ENCODE data around the gene ACOT7.

Gene ACOT7

DNA sequence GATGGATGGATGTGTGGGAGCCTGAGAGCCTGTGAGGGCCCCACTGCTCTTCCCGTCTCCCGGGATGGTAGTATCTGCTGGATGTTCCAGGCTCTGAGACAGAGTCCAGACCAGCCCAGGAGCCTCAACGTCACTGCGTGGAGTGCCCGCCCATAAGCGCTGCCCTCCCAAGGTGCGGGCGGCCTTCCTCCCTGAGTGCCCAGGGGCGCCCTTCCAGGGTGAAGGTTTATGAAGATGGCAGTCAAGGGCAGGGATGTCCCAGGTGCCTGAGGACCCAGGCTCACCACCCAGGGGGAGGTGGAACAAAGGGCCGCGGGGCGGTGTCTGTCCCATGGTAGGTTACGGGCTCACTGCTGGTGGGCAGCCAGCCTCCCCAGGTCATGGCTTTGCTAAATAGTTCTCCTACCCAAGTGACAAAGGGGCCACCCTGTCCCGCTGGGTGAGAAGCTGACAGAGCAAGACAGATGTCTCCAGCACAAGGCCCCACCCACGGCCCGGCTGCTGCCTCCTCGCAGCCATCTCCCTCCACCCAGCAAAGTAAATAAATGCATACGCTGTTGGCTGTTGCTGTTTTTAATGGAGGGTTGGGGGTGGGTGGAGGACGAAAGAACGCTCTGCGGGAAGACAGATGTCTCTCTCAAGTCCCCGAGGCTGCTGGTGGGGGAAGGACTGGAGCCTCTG lies 123.7 kb downstream of the ACOT7 start:
- no peak for DNase-seq (ENCODE audit: low read depth)

DNA sequence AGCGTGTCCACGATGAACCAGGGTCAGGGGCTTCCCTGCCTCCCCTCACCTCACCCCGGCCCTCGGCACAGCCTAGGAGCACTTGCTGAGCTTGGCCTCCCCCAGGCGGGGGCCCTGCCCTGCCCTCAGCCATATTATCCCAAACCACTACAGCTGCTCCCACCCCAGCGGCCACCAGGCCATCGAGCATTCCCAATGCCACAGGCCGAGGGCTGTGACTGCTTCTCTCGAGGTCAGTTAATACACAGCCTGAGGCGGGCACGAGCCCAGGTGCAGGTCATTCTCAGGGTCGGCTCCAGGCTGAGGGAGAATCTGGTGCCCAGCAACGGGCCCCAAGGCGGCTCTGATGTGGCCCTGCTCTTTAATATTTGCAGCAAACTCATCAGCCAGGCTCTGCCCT lies 124.3 kb downstream of the ACOT7 start:
- DNase-seq (ENCODE audit: low read depth) = no peak

DNA sequence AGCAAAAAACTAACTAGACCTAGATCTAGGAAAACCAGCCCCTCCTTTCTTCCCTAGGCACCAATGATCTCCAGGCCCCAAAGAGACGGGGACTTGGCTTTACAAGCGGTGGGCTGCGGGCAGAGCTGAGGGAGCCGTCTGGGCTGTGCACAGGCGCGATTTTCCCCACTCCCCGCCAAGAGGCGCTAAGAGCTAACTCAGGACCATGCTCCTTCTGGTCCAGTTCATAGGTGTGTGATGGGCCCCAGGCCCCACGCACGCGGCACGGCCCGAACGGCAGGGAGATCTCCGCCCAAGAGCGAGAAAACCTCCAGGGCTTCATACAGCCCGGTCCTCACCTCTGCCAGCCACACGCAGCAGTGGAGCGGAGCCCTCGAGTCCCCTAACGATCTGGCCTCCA lies 125.2 kb downstream of the ACOT7 start:
- DNase-seq (ENCODE audit: low read depth) = no peak

DNA sequence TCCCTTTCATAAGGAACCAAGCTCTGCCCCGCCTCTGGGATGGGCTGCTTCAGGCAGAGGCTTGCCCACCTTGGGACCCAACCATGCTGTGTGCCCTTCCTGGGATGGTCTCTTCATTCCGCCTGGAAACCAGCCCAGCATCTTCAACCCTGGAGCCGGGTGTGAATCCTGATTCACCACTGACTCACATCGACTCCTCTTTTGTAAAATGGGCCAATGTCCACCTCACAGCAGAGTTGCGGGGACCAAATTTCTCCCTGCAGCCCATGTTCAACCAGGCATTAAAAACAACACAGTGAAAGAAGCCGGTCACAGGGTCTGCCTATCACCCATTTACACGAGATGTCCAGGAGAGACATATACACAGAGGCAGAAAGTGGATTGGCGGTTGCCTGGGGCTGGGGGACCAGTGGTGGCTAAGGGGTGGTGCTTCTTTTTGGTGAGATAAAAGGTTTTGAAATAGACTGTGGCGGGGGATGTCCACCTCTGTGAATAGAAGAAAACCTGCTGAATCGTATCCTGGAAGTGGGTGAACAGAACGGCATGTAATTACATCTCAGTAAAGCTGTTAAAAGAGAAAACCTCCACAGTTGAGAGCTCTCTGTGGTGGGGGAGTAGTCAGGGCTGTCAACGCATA lies 125.8 kb downstream of the ACOT7 start:
- DNase-seq (ENCODE audit: low read depth) = no peak

DNA sequence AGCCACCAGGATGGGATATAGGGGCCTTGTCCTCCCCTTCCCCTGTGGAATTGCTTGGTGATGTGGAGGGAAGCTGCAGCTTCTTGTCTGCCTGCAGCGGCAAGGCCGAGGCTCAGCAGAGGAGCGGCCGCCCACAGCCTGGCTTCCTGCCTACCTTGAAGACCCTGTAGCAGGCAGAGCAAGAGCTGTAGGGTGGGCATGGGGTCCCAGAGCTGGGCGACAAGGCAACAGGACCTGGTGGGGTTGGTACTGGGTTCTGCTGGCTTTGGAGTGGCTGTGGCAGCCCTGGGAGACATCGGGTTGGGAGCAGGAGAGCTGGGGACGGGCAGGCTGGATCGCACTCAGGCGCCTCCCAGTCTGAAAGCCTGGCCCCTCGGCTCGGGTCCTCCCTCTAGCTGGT lies 126.9 kb downstream of the ACOT7 start:
- DNase-seq (ENCODE audit: low read depth) = no peak

DNA sequence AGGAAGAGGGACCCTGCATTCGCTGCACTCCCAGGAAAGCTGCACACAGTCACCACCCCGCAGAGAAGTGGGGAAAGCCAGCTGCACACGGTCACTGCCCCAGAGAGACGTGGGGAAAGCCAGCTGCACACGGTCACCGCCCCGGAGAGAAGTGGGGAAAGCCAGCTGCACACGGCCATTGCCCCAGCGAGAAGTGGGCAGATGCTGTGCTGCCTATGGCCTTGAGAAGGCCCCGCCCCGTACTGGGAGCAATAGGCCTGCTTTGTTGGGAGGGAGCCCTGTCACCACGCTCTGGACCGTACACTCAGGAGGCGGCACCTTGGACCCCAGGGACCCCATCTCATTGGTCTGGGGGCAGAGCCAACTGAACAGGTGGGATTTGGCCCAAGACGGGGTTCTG lies 128.4 kb downstream of the ACOT7 start:
- DNase-seq (ENCODE audit: low read depth) = no peak

DNA sequence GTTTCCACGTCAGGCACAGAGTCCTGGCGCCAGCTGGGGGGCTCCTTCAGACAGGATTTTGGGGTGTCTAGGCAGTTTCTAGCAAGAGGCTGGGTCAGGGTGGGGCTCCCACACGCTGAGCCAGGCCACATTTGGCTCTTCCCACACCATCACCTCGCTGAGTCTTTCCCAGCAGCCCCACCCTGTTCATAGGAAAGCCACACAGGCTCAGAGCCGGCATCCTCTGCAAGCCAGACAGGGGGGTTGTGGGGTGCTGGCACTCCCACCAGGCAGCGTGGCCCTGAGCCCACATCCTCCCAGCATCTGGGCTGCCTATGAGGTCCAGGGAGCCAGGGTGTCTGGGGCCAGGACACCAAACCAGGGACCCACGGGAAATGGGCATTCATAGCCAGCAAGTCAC lies 129.9 kb downstream of the ACOT7 start:
- DNase-seq (ENCODE audit: low read depth) = no peak

DNA sequence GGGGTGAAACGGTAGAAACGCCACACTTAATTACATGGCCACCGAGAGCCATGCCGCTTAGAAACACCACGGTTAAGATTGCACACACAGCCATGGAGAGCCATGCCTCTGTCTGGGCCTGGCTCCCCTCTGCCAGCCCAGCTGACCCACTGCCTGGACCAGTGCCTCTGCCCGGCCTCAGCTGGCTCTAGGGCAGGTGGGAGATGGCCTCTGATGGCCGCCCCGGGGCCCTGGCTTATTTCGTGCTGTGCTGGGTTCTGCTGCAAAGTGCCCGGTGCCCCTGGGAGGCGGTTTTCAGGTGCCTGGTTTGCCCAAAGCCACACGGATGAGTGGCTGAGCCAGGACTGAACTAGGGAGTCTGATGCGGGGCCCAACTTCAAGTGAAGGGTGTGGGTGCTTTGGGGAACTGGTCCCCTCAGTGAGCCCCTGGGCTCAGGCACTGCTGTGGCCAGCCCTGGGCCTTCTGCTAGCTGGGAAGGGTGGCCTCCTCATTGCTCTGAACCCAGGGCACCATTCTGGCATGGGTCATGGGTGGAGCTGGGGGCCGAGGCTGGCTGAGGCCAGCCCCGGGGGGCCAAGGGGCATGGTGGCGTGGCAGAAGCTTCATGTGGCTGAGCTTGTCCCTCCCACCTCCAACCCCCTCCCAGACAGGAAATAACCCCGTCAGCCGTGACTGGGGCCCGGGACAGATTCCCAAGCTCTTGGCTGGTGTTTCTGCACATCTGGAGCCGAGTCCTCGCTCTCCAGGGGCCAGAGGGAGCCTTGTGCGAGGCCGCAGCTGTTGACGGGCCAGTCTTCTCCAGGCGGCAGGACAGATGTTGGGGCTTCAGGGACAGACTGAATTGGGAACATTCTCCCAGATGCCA lies 130.8 kb downstream of the ACOT7 start:
- no peak for DNase-seq (ENCODE audit: low read depth)

DNA sequence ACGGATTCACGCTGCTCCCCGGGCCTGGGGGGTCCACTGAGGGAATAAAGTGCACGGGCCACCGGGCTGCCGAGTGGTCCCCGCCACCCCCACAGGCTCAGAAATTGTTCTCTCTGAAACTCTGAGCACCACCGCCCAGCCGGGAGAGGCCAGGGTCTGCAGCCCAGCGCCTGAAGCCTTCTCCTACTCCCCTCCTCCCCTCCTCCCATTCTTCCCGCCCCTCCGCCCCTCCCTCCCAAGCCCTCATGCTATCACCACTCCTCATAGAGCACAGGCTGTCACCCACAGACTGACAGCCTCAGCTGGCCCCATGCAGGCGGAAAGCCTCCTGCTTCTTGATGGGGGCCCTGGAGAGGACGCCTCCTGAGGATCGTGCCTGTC lies 132.0 kb downstream of the ACOT7 start:
- DNase-seq (ENCODE audit: low read depth) = no peak

DNA sequence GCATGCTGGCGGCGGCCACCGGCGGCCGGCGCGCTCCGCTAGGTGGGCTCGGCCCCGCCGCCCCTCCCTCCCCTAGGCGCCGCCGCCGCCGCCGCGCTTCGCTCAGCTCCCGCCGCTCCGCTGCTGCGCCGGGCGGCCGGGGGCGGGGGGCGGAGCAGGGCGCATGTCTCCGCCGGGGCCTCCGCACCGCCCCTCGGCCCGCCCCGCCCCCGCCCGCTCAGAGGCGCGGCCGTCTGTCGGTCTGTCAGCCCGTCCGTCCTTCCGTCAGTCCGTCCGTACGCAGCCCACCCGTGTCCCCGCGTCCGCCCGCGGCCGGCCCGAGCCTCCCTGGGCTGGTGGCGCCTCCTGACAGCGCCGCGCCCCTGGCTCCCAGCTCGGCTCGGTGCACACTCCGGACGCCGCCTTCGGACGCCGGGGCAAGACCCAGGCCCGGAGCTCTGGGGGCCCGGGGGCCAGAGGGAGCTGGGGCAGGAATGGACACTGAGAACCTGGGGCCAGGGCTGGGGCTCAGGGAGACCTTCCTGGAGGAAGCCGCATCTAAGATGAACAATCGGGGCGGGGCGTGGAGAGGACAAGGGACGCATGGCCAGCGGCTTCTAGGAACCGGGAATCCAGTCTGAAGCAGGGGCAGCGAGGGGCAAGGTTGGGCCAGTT lies 132.5 kb downstream of the ACOT7 start, which contains the start of gene GPR153:
Gene GPR153, minus strand, starts transcription at position 138 of the 654 bp plus-strand sequence. CDS start 6,193 bp downstream, outside the sequence.
- peak; percentile 5 for DNase-seq (ENCODE audit: low read depth)

DNA sequence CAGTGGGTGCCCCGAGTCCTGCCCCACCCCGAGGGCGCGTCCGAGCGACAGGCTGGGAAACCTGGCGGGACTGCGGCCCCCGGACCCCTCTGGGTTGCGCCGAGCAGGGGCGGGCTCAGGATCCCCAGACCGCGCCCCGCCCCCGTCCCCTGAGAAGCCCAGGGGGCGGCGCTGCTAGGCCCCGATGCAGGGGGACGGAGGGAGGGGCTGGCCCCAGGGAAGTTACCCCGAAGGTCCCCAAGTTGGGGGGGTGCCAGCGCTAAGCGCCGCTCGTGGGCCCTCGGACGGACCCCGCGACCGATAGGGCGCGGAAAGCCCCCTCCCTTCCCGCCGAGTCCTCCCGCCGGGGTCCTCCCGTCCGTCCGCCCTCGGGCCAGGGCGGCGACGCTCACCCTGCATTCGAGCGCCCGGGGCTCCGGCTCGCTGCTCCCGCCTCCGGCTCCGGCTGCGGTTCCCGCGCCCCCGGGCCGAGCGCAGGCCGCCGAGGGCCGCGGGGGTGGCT lies 133.1 kb downstream of the ACOT7 start:
- no peak for DNase-seq (ENCODE audit: low read depth)

DNA sequence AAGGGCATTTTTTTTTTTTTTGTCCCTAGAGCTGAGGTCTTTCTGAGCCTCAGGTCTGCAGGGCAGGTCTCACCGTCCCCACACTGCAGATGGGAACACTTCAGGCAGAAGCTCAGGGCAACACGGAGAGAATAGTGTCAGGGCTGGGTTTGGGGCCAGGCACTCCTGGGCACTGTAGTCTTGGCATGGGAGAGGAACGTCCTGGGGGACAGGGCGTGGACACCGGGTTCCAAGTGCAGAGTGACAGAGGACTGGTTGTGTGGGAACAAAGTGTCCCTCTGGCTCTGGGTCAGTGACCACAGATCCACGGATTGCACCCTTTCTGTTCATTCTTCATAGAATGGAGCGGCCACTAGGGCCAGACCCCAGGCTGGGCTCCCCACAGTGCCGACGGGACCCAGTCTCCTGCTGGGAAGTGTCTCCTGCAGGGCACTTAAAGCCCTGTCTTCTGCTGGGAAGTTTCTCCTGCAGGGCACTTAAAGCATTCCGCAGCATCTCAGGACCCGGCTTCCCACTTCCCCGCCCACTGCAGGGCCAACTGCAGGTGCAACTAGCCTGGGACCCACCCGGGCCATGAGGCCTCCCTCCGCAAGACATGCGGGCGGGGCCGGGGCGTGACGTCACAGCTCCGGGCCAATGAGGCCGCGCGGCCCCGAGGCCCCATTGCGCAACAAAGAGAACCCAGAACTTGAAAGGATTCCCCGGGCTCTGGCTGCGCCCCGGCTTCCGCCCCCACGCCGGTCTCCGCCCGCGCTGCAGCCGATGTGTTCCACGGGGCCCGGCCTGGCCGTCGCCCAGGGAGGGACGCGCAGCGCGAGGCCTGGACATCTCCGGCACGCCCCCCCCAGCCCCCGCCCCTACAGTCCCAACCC lies 133.8 kb downstream of the ACOT7 start:
- peak; percentile 64 for DNase-seq (ENCODE audit: low read depth)

DNA sequence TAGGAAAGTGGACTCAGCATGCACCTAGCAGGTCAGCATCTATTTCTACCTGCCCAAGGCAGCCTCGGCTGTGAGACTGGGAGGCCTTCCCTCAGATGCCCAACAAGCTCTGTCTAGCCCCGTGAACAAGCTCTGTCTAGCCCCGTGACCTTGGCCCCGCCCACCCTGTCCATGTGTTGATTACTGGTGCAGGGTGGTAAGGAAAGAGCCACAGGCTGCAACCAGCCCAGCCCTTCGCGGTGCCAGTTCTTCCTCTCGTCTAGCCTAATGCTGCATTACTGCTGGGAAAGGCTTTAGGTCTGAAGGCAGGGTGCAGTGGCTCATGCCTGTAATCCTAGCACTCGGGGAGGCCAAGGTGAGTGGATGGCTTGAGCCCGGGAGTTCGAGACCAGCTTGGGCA lies 134.9 kb downstream of the ACOT7 start:
- no peak for DNase-seq (ENCODE audit: low read depth)

DNA sequence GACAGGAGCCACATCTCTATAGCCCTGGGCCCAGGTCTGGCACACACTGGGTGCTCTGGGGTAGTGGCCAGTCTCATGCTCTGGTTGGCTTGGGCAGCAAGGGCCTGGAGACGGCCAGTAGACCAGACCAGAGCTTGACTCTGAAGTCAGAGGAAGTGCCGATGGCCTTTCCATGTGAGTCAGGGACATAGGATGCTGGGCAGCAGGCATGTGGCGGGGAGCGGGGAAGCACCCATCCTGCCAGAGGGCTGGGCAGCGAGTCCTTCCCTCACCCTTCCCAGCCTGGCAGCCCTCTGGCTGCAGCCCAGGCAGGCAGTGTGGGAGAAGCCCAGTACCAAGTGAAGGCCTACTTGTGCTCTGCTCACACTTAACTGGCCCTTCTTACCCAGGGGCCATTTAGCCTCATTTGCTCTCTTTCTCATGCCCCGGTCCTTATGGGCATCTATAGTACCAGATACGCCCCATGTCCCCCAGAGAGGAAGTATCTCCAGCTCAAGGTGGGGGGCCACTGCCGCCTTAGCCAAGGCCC lies 136.0 kb downstream of the ACOT7 start:
- no peak for DNase-seq (ENCODE audit: low read depth)

DNA sequence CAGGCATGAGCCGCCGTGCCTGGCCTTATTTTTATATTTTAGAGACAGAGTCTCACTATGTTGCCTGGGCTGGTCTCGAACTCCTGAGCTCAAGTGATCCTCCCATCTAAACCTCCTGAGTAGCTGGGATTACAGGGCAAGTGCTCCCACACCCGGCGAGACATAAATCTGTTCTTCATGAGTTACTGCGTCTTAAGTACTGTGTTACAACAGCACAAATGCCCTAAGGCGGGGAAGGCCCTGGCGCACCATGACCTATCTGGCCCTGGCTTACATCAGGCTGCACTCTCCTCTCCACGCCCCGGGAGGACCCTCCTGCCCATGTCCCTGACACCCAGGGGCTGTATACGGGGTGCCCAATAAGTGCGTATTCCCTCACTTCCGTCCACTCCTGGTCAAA lies 136.9 kb downstream of the ACOT7 start:
- DNase-seq (ENCODE audit: low read depth) = no peak

DNA sequence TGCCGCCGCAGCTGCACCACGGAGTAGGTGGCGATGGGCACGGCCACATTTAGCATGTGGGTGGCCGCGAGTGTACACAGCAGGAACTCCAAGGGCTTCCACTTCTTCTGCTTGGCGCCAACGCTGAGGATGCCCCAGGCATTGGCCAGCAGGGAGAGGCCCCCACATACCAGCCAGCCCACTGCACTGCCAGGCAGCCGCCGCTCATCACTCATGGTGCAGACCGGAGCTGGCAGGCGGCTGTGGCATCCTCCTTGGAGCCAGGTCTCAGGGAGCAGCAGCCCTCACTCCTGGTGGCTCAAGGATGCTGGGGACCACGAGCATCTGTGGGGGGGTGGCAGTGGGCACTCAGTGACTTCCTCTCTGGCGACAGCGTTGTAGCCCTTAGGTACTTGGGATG lies 138.9 kb downstream of the ACOT7 start:
- no peak for DNase-seq (ENCODE audit: low read depth)

DNA sequence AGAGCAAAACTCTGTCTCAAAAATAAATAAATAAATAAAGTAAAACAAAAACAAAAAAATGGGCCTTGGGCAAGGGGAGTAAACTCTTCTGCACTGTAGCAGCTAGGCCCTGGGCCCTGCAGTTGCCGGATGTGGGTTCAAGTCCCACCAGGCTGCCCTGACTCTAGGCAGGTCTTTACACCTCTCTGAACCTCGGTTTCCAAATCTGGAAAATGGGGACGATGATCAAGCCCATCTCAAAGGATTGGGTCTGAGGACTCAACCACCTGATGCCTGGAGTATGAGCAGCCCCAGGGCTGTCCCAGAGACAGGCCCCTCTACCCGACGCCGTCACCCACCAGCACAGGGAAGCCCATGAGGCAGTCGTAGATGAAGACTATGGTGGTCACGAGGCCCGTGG lies 140.2 kb downstream of the ACOT7 start:
- DNase-seq (ENCODE audit: low read depth) = no peak

DNA sequence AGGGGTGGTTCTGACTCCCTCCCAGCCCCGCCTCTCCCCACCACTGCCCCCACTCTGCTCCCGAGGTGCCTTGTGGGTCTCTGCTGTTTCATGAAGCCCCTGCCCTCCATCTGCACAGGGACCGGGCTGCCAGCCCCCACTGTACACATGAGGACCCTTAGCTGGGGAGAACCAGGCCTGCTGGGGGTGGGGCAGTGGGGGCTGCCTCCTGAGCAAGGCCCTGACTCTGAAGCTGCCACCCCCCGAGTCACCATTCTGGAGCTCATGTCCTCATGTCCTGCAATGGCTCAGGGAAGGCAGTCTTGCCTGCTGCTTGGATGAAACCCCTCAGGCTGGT lies 141.2 kb downstream of the ACOT7 start:
- DNase-seq (ENCODE audit: low read depth) = no peak

DNA sequence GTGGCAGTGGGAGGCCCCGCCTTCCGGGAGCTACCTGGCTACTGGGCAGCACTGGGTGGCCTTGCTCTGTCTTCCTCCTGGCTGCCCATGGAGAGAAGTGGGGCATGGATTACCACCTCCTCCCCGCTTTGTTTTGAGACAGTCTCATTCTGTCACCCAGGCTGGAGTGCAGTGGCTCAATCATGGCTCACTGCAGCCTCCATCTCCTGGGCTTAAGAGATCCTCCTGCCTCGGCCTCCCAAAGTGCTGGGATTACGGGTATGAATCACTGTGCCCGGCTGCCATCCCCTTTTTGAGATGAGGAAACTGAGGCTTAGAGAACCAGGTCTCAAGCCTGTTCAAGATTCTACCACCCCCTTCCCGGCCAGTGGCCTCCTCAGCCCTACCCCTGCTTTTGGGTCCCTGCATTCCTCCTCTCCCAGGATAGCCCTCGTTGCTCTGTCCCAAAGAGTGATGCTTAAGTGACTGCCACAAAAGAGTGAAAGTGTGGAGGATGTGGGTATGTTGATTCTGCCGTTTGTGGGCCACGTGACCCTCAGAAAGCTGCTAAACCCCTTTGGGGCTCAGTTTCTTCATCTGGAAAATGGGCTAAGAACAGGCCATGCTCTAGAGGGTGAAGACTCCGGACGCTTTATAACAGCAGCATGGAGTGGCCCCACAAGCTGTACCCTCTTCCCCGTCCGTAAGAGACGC lies 141.7 kb downstream of the ACOT7 start:
- no peak for DNase-seq (ENCODE audit: low read depth)

DNA sequence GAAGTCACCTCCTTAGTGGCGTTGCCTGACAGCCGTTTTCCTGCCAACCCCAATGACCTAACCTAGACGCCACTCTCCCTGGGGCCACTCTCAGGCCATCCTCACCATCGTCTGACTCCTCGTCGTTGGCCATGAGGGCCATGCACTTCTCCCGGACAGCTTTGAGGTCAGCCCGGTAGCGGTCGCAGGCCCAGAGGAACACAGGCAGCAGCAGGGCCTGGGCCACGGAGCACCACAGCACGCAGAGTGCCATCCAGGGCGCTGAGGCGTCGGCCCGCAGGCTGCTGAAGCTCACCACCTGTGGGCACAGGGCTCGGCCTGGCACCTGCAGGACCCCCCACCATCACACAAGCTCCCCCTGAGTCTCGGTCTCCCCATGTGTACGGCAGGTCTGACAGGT lies 142.3 kb downstream of the ACOT7 start:
- DNase-seq (ENCODE audit: low read depth) = no peak
